HCT116 (cell line): ENCODE results near the gene KIAA1671. TPM values are rescaled to one million over a fixed set of nuclear protein-coding genes. Genes with fewer than 3 reads are reported as not detected.

Source experiments
- ATAC-seq: fragments of 200-7000 bp; cut with Tn5 transposase; 2 replicates; pipeline ENCODE4 v1.9.1; 2020; ENCODE audit warnings: mild to moderate bottlenecking, moderate library complexity
- BruUV-seq: library from RNA; stranded (reverse); fragments of 400-500 nt; replicated peaks from 2 replicates; lab custom pipeline; 2021; lab: Mats Ljungman, UMichigan
- CTCF ChIA-PET: fragments of 300-600 bp; sonication (Branson Sonifier 250); formaldehyde crosslinking; loops from one replicate; lab custom pipeline; 2021; ENCODE audit warnings: antibody characterized with exemption; lab: Charles Lee
- POLR2A ChIA-PET: fragments of 300-600, 350-600 bp; sonication (Branson Sonifier 250); formaldehyde crosslinking; loops from one replicate; lab custom pipeline; 2021; ENCODE audit warnings: antibody characterized with exemption; lab: Charles Lee
- RAD21 ChIA-PET, 2 experiments: fragments of 300-600 bp; sonication (Branson Sonifier 250); formaldehyde crosslinking; loops; one replicate each; lab custom pipeline; 2023; ENCODE audit warnings: low total read pairs in 2 of 2; ENCODE audit not compliant: uncharacterized antibody in 2 of 2, unreplicated experiment in 2 of 2, low non-redundant PET in 1 of 2; lab: Charles Lee
- DNase-seq: peaks from one replicate; pipeline ENCODE4 v3.0.0-alpha.2; 2010; ENCODE audit warnings: low read depth, low spot score
- H2AFZ ChIP-seq: fragments of 200-600 bp; shearing (Covaris generic), sonication (generic); 2 replicates; pipeline ENCODE4 v1.6.1; 2017; ENCODE audit warnings: low read depth, mixed run types, mixed read lengths, antibody characterized with exemption, low read length; ENCODE audit not compliant: poor library complexity, severe bottlenecking
- H3K27ac ChIP-seq: 2 replicates; pipeline ENCODE4 v1.5.1; 2012; ENCODE audit warnings: low read depth, low read length
- H3K27me3 ChIP-seq: fragments of 200-600 bp; sonication (generic); 2 replicates; pipeline ENCODE4 v1.6.1; 2016; ENCODE audit warnings: mixed run types, low read length, mixed read lengths; ENCODE audit not compliant: insufficient read depth
- H3K36me3 ChIP-seq, 2 experiments: fragments of 200-500 bp in 1 of 2; fragments of 200-600 bp in 1 of 2; sonication (Bioruptor generic) in 1 of 2; sonication (generic) in 1 of 2; 2 replicates each; pipeline versions ENCODE4 v1.5.1 to v1.6.1; 2014 to 2016; ENCODE audit warnings: low read length in 2 of 2, inconsistent platforms in 1 of 2, mixed read lengths in 1 of 2, mixed run types in 1 of 2; ENCODE audit not compliant: insufficient read depth in 2 of 2, control insufficient read depth in 1 of 2
- H3K4me1 ChIP-seq, 2 experiments: fragments of 200-600 bp in 1 of 2; sonication (generic) in 1 of 2; 2 replicates each; pipeline versions ENCODE4 v1.5.1 to v1.6.1; 2012 to 2017; ENCODE audit warnings: low read length in 2 of 2, inconsistent platforms in 1 of 2, mild to moderate bottlenecking in 1 of 2, mixed read lengths in 1 of 2, mixed run types in 1 of 2, moderate library complexity in 1 of 2; ENCODE audit not compliant: insufficient read depth in 2 of 2, control insufficient read depth in 1 of 2
- H3K4me2 ChIP-seq: fragments of 200-600 bp; sonication (generic); 2 replicates; pipeline ENCODE4 v1.6.1; 2017; ENCODE audit warnings: mixed run types, low read length, mixed read lengths
- H3K4me3 ChIP-seq, 2 experiments: fragments of 200-600 bp in 1 of 2; sonication (generic) in 1 of 2; replicated peaks in 1 of 2; 2 replicates each; pipeline ENCODE4 v1.5.1; 2011 to 2016; ENCODE audit warnings: low read length in 2 of 2, control low read depth in 1 of 2, low read depth in 1 of 2, mild to moderate bottlenecking in 1 of 2, mixed read lengths in 1 of 2, mixed run types in 1 of 2
- H3K79me2 ChIP-seq: fragments of 200-600 bp; sonication (generic); 2 replicates; pipeline ENCODE4 v1.6.1; 2017; ENCODE audit warnings: mild to moderate bottlenecking, mixed run types, low read length, moderate library complexity, mixed read lengths; ENCODE audit not compliant: insufficient read depth
- H3K9ac ChIP-seq: fragments of 200-600 bp; sonication (generic); 2 replicates; pipeline ENCODE4 v1.6.1; 2016; ENCODE audit warnings: low read length, mixed read lengths
- H3K9me2 ChIP-seq: fragments of 200-600 bp; sonication (generic), shearing (Covaris generic); 2 replicates; pipeline ENCODE4 v1.6.1; 2017; ENCODE audit warnings: mixed run types, mild to moderate bottlenecking, moderate library complexity; ENCODE audit not compliant: insufficient read depth
- H3K9me3 ChIP-seq, 2 experiments: fragments of 200-500 bp in 1 of 2; fragments of 200-600 bp in 1 of 2; sonication (Bioruptor generic) in 1 of 2; sonication (generic) in 1 of 2; 2 replicates each; pipeline ENCODE4 v1.6.1; 2014 to 2017; ENCODE audit warnings: low read length in 2 of 2, mixed read lengths in 2 of 2, inconsistent platforms in 1 of 2, low read depth in 1 of 2, mild to moderate bottlenecking in 1 of 2, mixed run types in 1 of 2, moderate library complexity in 1 of 2; ENCODE audit not compliant: control insufficient read depth in 1 of 2, insufficient read depth in 1 of 2
- H4K20me1 ChIP-seq: fragments of 200-600 bp; sonication (generic), shearing (Covaris generic); 2 replicates; pipeline ENCODE4 v1.6.1; 2017; ENCODE audit warnings: mixed run types, mild to moderate bottlenecking, moderate library complexity; ENCODE audit not compliant: insufficient read depth
- ATF3 ChIP-seq: IDR thresholded peaks from 2 replicates; pipeline ENCODE4 v1.6.1; 2012
- CBX3 ChIP-seq: IDR thresholded peaks from 2 replicates; pipeline ENCODE4 v1.6.1; 2012; ENCODE audit warnings: low read depth
- CEBPB ChIP-seq: IDR thresholded peaks from 2 replicates; pipeline ENCODE4 v1.6.1; 2012; ENCODE audit warnings: low read depth
- EGR1 ChIP-seq: IDR thresholded peaks from 2 replicates; pipeline ENCODE4 v1.6.1; 2012; ENCODE audit warnings: low read depth
- ELF1 ChIP-seq: IDR thresholded peaks from 2 replicates; pipeline ENCODE4 v1.6.1; 2012; ENCODE audit warnings: low read depth, borderline replicate concordance
- EZH2 ChIP-seq: fragments of 200-600 bp; sonication (generic); IDR thresholded peaks from 2 replicates; pipeline ENCODE4 v1.6.1; 2017; ENCODE audit warnings: antibody characterized with exemption, mixed run types
- EZH2phosphoT487 ChIP-seq: fragments of 200-600 bp; IDR thresholded peaks from 2 replicates; pipeline ENCODE4 v1.6.1; 2018; ENCODE audit warnings: antibody characterized with exemption, borderline replicate concordance
- JUND ChIP-seq: IDR thresholded peaks from 2 replicates; pipeline ENCODE4 v1.6.1; 2012
- POLR2AphosphoS5 ChIP-seq: IDR thresholded peaks from 2 replicates; pipeline ENCODE4 v1.6.1; 2011; ENCODE audit warnings: mild to moderate bottlenecking, low read depth, low read length, moderate library complexity
- RAD21 ChIP-seq: IDR thresholded peaks from 2 replicates; pipeline ENCODE4 v1.6.1; 2012; ENCODE audit warnings: low read depth, mild to moderate bottlenecking
- SIN3A ChIP-seq: IDR thresholded peaks from 2 replicates; pipeline ENCODE4 v1.6.1; 2012; ENCODE audit warnings: low read depth
- SP1 ChIP-seq: IDR thresholded peaks from 2 replicates; pipeline ENCODE4 v1.6.1; 2012; ENCODE audit warnings: low read depth
- SRF ChIP-seq: IDR thresholded peaks from 2 replicates; pipeline ENCODE4 v1.6.1; 2012; ENCODE audit warnings: low read depth
- TCF7L2 ChIP-seq: IDR thresholded peaks from 2 replicates; pipeline ENCODE4 v1.7.0; 2011; ENCODE audit warnings: borderline replicate concordance, inconsistent platforms; ENCODE audit not compliant: insufficient read depth, insufficient read length; ENCODE audit errors: extremely low read depth
- YY1 ChIP-seq: IDR thresholded peaks from 2 replicates; pipeline ENCODE4 v1.6.1; 2011; ENCODE audit warnings: low read length, low read depth, moderate library complexity, mild to moderate bottlenecking; ENCODE audit not compliant: insufficient replicate concordance; ENCODE audit errors: extremely low read depth
- ZBTB33 ChIP-seq: IDR thresholded peaks from 2 replicates; pipeline ENCODE4 v1.6.1; 2011; ENCODE audit warnings: mild to moderate bottlenecking, low read length, moderate library complexity; ENCODE audit not compliant: insufficient replicate concordance; ENCODE audit errors: extremely low read depth
- ZFX ChIP-seq: fragments of 450-650 bp; IDR thresholded peaks from 2 replicates; pipeline ENCODE4 v1.6.1; 2017
- ZNF274 ChIP-seq: fragments of 200-500 bp; sonication (Bioruptor generic); IDR thresholded peaks from 2 replicates; pipeline ENCODE4 v1.6.1; 2014; ENCODE audit warnings: mild to moderate bottlenecking, low read depth, low read length, inconsistent platforms
- intact Hi-C: fragments of 100-400 bp; cut with micrococcal nuclease; formaldehyde crosslinking; loops from 2 replicates; pipeline ENCODE4 v1.10.0; 2022
- total RNA-seq: library from RNA; stranded (reverse); gene quantifications from one replicate; pipeline ENCODE4 v1.2.1, GENCODE V29; 2021; ENCODE audit not compliant: unreplicated experiment
- TF ChIP-seq, protein P1 (sequence below), 3 experiments: fragments of 200-600 bp in 1 of 3; sonication (generic) in 1 of 3; IDR thresholded peaks in 2 of 3; conservative IDR thresholded peaks in 1 of 3; 2 replicates each; pipeline ENCODE4 v1.5.1; 2012 to 2017; ENCODE audit warnings: low read depth in 2 of 3, low read length in 2 of 3, antibody characterized with exemption in 1 of 3, borderline replicate concordance in 1 of 3, control low read depth in 1 of 3, mild to moderate bottlenecking in 1 of 3, mixed read lengths in 1 of 3, mixed run types in 1 of 3, moderate library complexity in 1 of 3; ENCODE audit not compliant: insufficient read depth in 1 of 3

KIAA1671 gene
- total RNA-seq, 1 experiment from 2014 or later = 36.8 TPM

GRCh38 chr22:25144522-25144921, 192.0 kb downstream of the KIAA1671 start:
- H3K4me2 ChIP-seq = no peak overlapping the region
- H3K9ac ChIP-seq = no peak overlapping the region
- no peak overlapping the region for H3K27ac ChIP-seq
- no peaks in the 10 kb centered on the region; the same call in 1 of the 2 replicates for H3K79me2 ChIP-seq
- H2AFZ ChIP-seq = no peak overlapping the region
- POLR2A ChIA-PET = no interaction called here
- no peaks in the 10 kb centered on the region for H3K9me2 ChIP-seq
- no peak for TF ChIP-seq CBX3
- TF ChIP-seq RAD21 = no peak
- no peak for TF ChIP-seq ELF1
- no peak for TF ChIP-seq YY1
- no peak for TF ChIP-seq JUND
- no peak for TF ChIP-seq ZFX
- TF ChIP-seq EGR1 = no peak
- TF ChIP-seq CEBPB = no peak
- TF ChIP-seq EZH2phosphoT487 = no peak
- TF ChIP-seq TCF7L2 = no peak
- TF ChIP-seq, protein P1, sequence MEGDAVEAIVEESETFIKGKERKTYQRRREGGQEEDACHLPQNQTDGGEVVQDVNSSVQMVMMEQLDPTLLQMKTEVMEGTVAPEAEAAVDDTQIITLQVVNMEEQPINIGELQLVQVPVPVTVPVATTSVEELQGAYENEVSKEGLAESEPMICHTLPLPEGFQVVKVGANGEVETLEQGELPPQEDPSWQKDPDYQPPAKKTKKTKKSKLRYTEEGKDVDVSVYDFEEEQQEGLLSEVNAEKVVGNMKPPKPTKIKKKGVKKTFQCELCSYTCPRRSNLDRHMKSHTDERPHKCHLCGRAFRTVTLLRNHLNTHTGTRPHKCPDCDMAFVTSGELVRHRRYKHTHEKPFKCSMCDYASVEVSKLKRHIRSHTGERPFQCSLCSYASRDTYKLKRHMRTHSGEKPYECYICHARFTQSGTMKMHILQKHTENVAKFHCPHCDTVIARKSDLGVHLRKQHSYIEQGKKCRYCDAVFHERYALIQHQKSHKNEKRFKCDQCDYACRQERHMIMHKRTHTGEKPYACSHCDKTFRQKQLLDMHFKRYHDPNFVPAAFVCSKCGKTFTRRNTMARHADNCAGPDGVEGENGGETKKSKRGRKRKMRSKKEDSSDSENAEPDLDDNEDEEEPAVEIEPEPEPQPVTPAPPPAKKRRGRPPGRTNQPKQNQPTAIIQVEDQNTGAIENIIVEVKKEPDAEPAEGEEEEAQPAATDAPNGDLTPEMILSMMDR (IDR thresholded peaks at IDR 0.05 in 2 of 3, conservative IDR thresholded peaks at IDR 0.05 in 1 of 3; ENCODE audit: borderline replicate concordance in 1 of 3, insufficient read depth in 1 of 3, low read depth in 2 of 3, low read length in 2 of 3) = no peak
- TF ChIP-seq ZNF274 = no peak
- TF ChIP-seq EZH2 = no peak
- TF ChIP-seq ATF3 = no peak
- no peak for TF ChIP-seq SRF
- TF ChIP-seq SP1 = no peak
- TF ChIP-seq SIN3A = no peak
- TF ChIP-seq ZBTB33 = no peak
- TF ChIP-seq POLR2AphosphoS5 = no peak
- CTCF ChIA-PET = no interaction called here
- RAD21 ChIA-PET = no interaction called here
- no peaks in the 10 kb centered on the region for H3K9me3 ChIP-seq
- no peaks in the 10 kb centered on the region for H4K20me1 ChIP-seq
- no peak for ATAC-seq
- no peaks in the 10 kb centered on the region for H3K36me3 ChIP-seq
- no peak overlapping the region for H3K4me3 ChIP-seq
- H3K4me1 ChIP-seq = no peaks in the 10 kb centered on the region
- no peak for DNase-seq
- BruUV-seq = no TSS peak
- intact Hi-C loops = no loop called here
- H3K27me3 ChIP-seq = no peaks in the 10 kb centered on the region
